ENCODE data around the gene WNT7A.

DNA sequence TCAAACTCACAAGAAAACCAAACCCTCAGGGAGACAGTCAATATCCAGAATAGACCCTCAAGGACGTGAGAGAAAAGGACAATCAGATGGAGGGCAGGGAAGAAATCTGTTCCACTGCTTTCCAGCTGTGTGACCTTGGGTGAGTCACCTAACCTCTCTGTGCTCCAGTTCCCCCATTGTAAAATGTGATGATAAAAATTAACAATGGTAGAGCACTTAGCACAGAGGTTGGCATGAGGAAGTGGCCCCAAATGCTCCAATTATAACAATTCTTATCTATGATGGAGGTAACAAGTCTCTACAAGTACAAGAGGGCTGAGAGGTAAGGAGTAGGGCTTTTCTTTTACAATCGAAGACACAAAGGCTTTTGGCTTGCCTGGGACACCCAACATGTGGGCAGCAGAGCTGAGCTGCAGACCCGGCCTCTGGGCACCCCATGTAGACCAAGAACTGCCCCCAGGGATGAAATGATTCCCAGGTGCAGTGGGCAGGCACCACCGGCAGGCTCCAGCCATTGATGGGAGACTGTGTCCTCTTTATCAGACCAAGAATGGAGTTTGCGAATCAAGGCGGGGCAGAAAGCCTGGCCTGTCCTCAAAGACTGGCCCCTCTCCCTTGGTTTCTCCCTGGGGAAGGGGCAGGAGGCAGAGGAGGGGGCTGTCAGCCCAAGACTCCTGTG, 22.0 kb downstream of the WNT7A start:
- TF ChIP-seq, protein P1, sequence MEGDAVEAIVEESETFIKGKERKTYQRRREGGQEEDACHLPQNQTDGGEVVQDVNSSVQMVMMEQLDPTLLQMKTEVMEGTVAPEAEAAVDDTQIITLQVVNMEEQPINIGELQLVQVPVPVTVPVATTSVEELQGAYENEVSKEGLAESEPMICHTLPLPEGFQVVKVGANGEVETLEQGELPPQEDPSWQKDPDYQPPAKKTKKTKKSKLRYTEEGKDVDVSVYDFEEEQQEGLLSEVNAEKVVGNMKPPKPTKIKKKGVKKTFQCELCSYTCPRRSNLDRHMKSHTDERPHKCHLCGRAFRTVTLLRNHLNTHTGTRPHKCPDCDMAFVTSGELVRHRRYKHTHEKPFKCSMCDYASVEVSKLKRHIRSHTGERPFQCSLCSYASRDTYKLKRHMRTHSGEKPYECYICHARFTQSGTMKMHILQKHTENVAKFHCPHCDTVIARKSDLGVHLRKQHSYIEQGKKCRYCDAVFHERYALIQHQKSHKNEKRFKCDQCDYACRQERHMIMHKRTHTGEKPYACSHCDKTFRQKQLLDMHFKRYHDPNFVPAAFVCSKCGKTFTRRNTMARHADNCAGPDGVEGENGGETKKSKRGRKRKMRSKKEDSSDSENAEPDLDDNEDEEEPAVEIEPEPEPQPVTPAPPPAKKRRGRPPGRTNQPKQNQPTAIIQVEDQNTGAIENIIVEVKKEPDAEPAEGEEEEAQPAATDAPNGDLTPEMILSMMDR (IDR thresholded peaks at IDR 0.05; ENCODE audit: low read length) = no peak
- TF ChIP-seq EZH2 (optimal IDR thresholded peaks at IDR 0.05; ENCODE audit: low read depth, low read length) = no peak
